ENCODE data around the gene GBX1.

GBX1 gene

DNA sequence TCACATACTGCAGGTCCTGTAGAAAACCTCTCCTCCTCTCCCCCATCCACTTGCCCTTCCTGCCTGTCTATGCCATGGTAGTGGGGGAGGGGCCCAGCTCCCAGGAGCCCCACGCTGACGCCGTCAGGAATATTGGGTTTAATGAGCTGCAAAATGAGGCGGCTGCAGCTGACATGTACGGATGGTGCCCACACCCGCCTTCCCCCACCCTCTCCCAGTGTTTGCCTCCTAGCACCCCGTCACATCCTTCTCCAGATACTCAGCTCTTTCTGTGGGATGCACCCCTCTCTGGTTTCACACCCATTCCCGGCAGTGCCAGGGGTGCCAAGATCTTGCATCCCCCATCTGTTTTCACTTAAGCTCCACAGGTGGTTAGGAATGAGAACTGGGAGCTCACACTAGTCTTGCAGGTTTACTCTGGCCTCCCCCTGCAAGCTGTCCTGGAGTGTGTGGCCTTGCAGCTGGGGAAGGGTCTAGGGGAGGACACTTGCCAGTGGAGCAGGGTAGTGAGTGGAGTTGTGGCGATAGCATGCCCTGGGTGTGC, 26.1 kb downstream of the GBX1 start:
- FAIRE-seq (no peak), DNase-seq (ENCODE audit: low spot score) (no peak)

- FAIRE-seq (no peak), DNase-seq (ENCODE audit: low spot score) (no peak)
These were observed 26.7 kb downstream of the GBX1 start for GRCh38 chr7:151140826-151141225.

DNA sequence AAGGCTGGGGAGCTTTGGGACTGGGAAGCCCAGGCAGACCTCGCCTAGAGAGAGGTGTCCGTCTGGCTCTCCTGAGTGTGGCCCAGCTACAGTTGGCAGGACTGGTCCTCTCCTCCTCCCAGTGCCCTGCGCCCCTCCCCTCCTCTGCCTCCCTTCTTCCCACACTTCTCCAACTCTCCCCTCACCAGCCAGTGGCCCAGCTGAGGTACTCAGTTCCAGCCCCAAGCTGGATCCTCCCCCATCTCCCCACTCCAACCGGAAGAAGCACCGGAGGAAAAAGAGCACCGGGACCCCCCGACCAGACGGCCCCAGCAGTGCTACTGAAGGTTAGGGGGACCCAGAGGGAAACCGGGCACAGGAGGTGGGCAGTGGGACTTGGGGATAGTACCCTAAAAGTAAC, 27.7 kb downstream of the GBX1 start:
- no peak for FAIRE-seq
- DNase-seq (ENCODE audit: low spot score), result no peak

- DNase-seq (ENCODE audit: low spot score) (no peak), FAIRE-seq (no peak)
These were observed 28.3 kb downstream of the GBX1 start for GRCh38 chr7:151139071-151139790.

- FAIRE-seq (no peak), DNase-seq (ENCODE audit: low spot score) (no peak)
These were observed 29.2 kb downstream of the GBX1 start for GRCh38 chr7:151138153-151138851.

DNA sequence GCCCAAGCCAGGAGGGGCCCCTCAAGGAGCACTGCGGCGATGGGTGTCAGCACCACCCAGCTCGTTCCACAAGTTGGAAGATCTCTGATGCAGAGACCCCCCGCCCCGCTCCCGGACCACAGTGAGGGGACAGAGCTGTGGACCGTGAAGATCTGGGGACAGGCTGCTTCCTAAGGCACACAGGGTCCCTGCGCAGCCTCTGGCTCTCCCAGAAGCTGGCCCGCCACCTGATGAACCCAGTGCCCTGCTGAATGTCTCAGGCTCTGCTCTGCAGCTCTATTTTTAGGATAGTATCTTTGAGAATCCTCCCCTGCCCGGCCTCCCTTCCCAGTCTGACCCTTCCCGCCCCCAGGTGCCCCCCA, 29.7 kb downstream of the GBX1 start:
- no peak for DNase-seq (ENCODE audit: low spot score)
- FAIRE-seq, result no peak

DNA sequence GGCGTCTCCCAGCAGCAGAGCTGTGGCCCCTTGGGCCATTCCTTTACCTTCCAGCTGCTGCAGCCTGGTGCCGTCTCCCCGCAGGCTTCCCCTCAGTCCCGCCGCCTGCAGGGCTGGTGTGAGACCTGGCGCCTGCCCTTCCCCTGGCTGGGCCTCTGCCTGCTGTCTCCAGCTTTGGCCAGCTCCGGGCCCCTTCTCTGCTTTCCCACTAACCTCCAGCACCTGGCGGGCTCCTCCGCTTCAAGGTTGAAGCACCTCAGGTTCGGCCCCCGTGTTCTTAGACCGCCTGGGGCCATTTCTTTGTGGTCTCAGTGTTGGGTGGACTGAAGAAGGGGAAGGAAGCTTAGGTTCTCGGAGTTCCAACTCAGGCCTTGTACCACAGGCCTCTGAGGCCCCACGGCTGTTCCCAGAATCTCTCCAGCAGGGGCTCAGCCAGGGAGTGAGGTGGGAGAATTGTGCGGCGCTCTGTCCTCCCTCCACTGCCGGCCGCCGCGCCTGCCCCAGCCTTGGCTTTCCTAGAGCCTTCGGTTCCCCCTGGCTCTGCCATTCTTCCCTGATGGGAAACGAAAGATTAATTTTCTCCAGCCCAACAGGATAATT, 30.3 kb downstream of the GBX1 start:
- DNase-seq (ENCODE audit: low spot score) (no peak), FAIRE-seq (no peak)

DNA sequence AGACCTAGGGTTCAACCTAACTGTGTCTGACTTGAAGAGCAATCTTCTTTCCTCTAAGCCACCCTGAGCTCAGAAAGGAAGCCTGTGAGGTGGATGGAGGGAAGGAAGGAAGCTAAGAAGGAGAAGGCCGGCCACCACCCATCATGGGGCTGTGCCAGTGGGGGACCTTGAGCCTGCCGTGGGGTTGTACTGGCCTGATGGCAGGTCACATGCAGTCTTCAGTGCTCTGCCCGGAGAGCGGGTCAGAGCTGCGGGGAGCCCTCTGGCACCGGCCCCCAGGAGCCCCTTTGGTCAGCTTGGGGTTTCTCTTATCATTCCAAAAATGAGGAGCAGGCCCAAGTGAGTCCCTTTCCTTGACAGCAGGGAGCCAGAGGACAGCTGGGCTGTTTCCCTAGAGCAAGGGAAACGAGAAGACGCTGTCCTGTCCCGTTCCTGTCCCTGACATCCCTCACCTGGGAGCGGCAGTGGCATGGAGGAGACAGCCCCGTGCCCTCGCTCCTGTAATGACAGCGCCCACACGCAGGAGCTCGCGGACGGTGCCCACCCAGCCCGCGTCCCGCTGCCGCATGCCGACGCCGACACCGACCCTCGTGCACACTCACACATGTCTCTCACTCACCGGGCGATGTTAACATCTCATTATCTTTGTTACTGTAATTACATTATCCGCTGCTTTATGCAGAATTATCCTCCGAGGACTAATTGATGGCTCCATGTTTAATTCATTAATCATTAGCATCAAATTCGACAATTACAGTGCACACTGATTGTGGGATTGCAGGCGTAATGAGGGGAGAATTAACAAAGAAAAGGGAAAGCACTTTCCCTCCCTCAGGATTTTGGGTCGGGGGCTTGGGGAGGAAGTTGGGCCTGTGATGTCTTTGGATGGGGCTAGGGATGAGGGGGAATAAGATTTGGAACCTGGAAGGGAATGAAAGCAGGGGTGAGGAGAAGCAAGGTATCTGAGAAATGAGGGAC, 31.3 kb downstream of the GBX1 start:
- no peak for DNase-seq (ENCODE audit: low spot score)
- no peak for FAIRE-seq

DNA sequence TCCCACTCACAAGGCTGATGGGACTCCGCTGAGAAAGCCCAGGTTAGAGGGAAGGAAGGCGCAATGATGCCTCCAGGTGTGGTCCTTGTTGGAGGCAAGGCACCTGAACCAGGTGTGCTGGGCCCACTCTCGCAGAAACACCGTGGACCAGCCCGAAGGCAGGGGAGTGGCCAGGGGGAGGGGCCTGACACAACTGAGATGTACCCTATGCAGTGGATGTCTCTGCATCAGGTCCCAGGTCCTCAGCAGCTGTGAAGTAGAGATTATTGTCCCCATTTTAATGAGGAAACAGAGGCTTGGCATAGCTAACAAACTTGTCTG, 32.0 kb downstream of the GBX1 start:
- FAIRE-seq (no peak), DNase-seq (ENCODE audit: low spot score) (no peak)

DNA sequence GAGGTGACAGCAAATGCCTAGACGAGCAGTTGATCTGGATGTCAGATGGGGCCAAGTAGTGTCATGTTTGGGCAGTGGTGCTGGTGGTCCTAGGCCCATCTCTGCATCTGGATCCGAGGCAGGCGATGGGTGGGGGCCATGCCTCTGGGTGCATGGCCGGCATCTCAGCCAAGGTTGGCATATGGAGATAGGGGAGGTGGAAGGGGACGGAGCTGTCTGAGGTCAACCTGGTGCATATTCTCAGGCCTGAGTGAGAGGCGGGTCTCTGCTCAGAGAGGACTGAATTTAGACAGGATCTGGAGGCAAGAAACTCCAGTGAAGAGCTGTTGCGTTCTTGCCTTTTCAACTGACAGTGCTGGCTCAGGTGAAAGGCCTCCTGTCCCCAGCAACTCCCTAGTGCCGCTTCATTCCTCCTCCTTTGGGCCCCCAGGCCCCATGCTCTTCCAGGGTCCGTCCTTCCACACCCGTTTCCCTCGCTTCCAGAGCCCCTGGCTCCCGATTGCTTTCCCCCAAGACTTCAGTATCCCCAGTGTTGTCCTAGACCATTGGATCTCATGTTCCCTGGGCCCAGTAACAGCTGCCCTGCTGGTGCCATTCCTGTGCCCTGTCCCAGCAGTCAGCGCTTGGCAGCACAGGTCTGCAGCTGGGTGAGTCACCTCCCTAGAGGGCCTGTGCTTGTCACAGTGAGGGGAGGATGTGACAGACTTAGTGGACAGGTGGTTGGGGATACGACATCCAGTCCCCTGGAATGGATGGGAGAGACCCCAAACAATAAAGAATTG, 32.6 kb downstream of the GBX1 start:
- DNase-seq (ENCODE audit: low spot score) (no peak), FAIRE-seq (no peak)

- FAIRE-seq (no peak), DNase-seq (ENCODE audit: low spot score) (no peak)
These were observed 33.3 kb downstream of the GBX1 start for GRCh38 chr7:151133986-151134742.

DNA sequence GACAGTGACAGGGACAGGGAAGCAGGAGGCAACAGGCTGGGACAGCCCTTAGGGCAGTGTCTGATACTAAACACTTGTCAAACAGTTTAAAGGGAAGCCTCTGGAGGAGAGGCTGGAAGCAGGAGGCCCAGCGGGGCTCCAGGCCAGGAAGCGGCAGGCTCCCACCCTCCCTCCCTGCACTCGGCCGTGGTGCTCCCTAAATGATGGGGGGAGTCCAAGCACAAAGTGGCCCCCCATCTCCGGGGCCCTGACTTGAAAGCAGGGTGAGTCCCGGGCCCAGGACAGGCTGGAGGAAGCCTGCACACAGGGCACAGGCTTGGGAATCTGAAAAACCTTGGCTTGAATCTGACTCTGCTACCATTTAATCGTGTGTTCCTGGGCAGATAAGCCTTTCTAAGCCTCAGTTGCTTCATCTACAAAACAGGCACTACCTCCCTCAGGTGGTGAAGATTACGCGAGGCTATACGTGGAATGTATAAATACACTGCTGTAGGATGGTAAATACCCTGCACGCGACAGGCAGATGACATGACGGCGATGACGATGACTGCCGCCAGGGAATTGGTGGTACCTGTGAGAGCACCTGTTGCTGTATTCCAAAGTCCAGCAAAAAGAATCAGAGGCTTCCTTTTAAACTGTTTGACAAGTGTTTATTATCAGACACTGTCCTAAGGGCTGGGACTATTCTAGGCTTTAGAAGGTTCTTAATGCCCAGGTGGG, 34.1 kb downstream of the GBX1 start:
- DNase-seq (ENCODE audit: low spot score) (no peak), FAIRE-seq (no peak)

GRCh38 chr7:151132461-151133205, 34.9 kb downstream of the GBX1 start:
- FAIRE-seq, result no peak

GRCh38 chr7:151131592-151132293, 35.8 kb downstream of the GBX1 start:
- no peak for DNase-seq (ENCODE audit: low spot score)
- FAIRE-seq, result no peak

More at GRCh38 chr7:151132461-151133205, 34.9 kb downstream of the GBX1 start:
- DNase-seq (ENCODE audit: low spot score), result no peak

DNA sequence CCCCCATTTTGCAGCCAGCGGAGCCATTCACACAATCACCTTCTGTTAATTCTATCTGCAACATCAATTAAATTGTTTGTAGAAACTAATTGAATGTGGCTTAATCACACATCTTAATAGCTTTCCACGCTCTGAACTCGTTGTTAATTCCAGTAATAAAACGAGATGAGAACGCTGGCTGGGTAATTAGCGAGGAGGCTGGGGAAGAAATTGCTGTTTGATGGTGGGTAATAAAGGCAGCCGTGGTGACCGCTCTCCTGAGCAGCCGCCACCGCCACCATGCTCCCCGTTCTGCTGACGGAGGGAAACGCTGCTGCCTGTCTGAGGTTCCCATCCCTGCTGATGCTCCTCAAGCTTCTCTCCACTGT, 36.3 kb downstream of the GBX1 start:
- FAIRE-seq (no peak), DNase-seq (ENCODE audit: low spot score) (no peak)

DNA sequence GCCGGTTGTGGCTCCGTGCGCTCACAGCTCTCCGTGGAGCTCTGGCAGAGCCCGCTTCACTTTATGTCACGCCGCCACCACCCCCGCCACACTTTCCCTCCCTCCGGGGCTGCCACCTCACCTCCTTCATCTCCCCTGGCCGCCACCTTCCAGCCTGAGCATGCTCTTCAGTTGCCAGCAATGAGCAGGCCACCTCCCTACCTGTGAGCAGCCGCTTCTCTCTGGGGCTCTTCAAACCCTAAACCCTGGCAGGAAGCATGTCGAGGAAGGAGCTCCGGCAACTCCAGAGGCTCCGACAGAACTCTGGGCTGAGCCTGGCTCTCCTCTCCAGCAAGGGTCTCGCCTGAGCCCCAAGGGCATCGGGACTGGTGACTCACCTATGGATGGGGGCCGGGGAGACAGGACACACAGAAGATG, 36.7 kb downstream of the GBX1 start:
- no peak for DNase-seq (ENCODE audit: low spot score)
- no peak for FAIRE-seq

- no peak for DNase-seq (ENCODE audit: low spot score)
These were observed 37.4 kb downstream of the GBX1 start for GRCh38 chr7:151129960-151130591.

More at GRCh38 chr7:151129960-151130591, 37.4 kb downstream of the GBX1 start:
- FAIRE-seq, result no peak

Data from RCC 7860 (cell line).